ENCODE data around the gene TXNDC2. TPM values are rescaled to one million over a fixed set of nuclear protein-coding genes. Genes with fewer than 3 reads are reported as not detected.

TXNDC2 gene
- polyA plus RNA-seq, 3 donors = 0.10 to 0.36 TPM; not detected in 1

- TF ChIP-seq, protein P1, sequence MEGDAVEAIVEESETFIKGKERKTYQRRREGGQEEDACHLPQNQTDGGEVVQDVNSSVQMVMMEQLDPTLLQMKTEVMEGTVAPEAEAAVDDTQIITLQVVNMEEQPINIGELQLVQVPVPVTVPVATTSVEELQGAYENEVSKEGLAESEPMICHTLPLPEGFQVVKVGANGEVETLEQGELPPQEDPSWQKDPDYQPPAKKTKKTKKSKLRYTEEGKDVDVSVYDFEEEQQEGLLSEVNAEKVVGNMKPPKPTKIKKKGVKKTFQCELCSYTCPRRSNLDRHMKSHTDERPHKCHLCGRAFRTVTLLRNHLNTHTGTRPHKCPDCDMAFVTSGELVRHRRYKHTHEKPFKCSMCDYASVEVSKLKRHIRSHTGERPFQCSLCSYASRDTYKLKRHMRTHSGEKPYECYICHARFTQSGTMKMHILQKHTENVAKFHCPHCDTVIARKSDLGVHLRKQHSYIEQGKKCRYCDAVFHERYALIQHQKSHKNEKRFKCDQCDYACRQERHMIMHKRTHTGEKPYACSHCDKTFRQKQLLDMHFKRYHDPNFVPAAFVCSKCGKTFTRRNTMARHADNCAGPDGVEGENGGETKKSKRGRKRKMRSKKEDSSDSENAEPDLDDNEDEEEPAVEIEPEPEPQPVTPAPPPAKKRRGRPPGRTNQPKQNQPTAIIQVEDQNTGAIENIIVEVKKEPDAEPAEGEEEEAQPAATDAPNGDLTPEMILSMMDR (IDR thresholded peaks at IDR 0.05) = no peak
- peak in 1 of 3 donors; percentile 7 for DNase-seq
- Histone ChIP-seq H3K27ac (ENCODE audit: low read depth in 1 of 2, low read length in 2 of 2) (no peak overlapping the region), H3K9ac (ENCODE audit: insufficient read depth, low read length, poor library complexity, severe bottlenecking) (no peak overlapping the region), H3K4me2 (replicated peaks; ENCODE audit: extremely low read depth, low read length, poor library complexity, severe bottlenecking) (no peak overlapping the region), H4K20me1 (ENCODE audit: insufficient read depth, low read length) (no peaks in the 10 kb centered on the region), H3K79me2 (ENCODE audit: insufficient read depth, low read length) (no peaks in the 10 kb centered on the region), H3K4me3 (replicated peaks in 1 of 3; ENCODE audit: low read depth in 2 of 3, low read length in 3 of 3) (no peak overlapping the region), H2AFZ (ENCODE audit: insufficient read depth, low read depth, low read length, poor library complexity, severe bottlenecking) (no peak overlapping the region), H3K4me1 (ENCODE audit: control insufficient read depth in 1 of 2, insufficient read depth in 2 of 2, low read length in 2 of 2) (peaks cover 0 to 4% of the 10 kb centered on the region in 2 donors), H3K9me3 (replicated peaks in 1 of 2; ENCODE audit: control insufficient read depth in 1 of 2, insufficient read depth in 1 of 2, low read length in 2 of 2) (no peaks in the 10 kb centered on the region), H3K27me3 (ENCODE audit: control insufficient read depth in 2 of 2, insufficient read depth in 2 of 2, low read length in 2 of 2) (no peaks in the 10 kb centered on the region), H3K36me3 (replicated peaks in 1 of 2; ENCODE audit: control insufficient read depth in 1 of 2, insufficient read depth in 2 of 2, low read length in 2 of 2) (no peaks in the 10 kb centered on the region)
- Mint-ChIP-seq H3K36me3 (no peaks in the 10 kb centered on the region), H3K9me3 (peaks cover 0 to 10% (median 2%) of the 10 kb centered on the region in 7 donors), H3K4me1 (peaks cover 6% of the 10 kb centered on the region), H3K27ac (peak overlapping the region in 1 of 7 donors; percentile 33), H3K27me3 (ENCODE audit: low read depth in 3 of 3) (peaks cover 0 to 8% (median 6%) of the 10 kb centered on the region in 3 donors), H3K4me3 (no peak overlapping the region)
- 100% methylated on average over 2 of the region's 12 CpGs for WGBS (ENCODE audit: insufficient coverage)
- intact Hi-C loops (cut with micrococcal nuclease) = no loop called here
Measured at GRCh38 chr18:9884532-9885140, 1.1 kb upstream of the TXNDC2 start.

DNA sequence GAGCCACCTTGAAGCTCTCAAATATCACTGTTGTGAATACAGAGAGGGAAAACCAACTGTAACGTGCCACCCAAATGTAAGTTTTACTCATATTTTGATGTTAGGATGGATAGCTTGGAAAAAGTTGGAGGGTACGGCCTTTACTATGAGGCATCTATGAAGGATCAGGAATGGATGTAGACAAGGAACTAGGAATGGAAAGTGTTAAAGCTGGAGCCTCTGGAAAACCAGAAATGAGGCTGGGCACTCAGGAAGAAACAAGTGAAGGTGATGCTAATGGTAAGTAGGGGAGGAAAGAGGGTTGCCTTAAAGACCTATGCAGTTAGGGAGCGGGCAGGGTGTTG, 204 bp downstream of the TXNDC2 start:
- peaks cover 6% of the 10 kb centered on the region for H3K4me1 Mint-ChIP-seq
- 100% methylated on average over 1 of the region's 3 CpGs for WGBS (ENCODE audit: insufficient coverage)

More for the DNA sequence above, 204 bp downstream of the TXNDC2 start:
- Mint-ChIP-seq H3K4me3 (no peak overlapping the region), H3K36me3 (no peaks in the 10 kb centered on the region), H3K9me3 (peaks cover 0 to 10% (median 2%) of the 10 kb centered on the region in 7 donors), H3K27me3 (ENCODE audit: low read depth in 3 of 3) (peaks cover 0 to 8% (median 6%) of the 10 kb centered on the region in 3 donors), H3K27ac (no peak overlapping the region)
- Histone ChIP-seq H3K27me3 (ENCODE audit: control insufficient read depth in 2 of 2, insufficient read depth in 2 of 2, low read length in 2 of 2) (no peaks in the 10 kb centered on the region), H2AFZ (ENCODE audit: insufficient read depth, low read depth, low read length, poor library complexity, severe bottlenecking) (no peak overlapping the region), H3K36me3 (replicated peaks in 1 of 2; ENCODE audit: control insufficient read depth in 1 of 2, insufficient read depth in 2 of 2, low read length in 2 of 2) (no peaks in the 10 kb centered on the region), H3K4me3 (replicated peaks in 1 of 3; ENCODE audit: low read depth in 2 of 3, low read length in 3 of 3) (no peak overlapping the region), H3K9ac (ENCODE audit: insufficient read depth, low read length, poor library complexity, severe bottlenecking) (no peak overlapping the region), H3K9me3 (replicated peaks in 1 of 2; ENCODE audit: control insufficient read depth in 1 of 2, insufficient read depth in 1 of 2, low read length in 2 of 2) (no peaks in the 10 kb centered on the region), H4K20me1 (ENCODE audit: insufficient read depth, low read length) (no peaks in the 10 kb centered on the region), H3K4me1 (ENCODE audit: control insufficient read depth in 1 of 2, insufficient read depth in 2 of 2, low read length in 2 of 2) (peaks cover 0 to 4% of the 10 kb centered on the region in 2 donors), H3K4me2 (replicated peaks; ENCODE audit: extremely low read depth, low read length, poor library complexity, severe bottlenecking) (no peak overlapping the region), H3K27ac (ENCODE audit: low read depth in 1 of 2, low read length in 2 of 2) (no peak overlapping the region), H3K79me2 (ENCODE audit: insufficient read depth, low read length) (no peaks in the 10 kb centered on the region)
- DNase-seq = no peak
- intact Hi-C loops (cut with micrococcal nuclease) = no loop called here
- TF ChIP-seq, protein P1 (IDR thresholded peaks at IDR 0.05) = no peak
